Fibroblast of mammary gland (primary cell): ENCODE results near the gene PPARA.
"Not testable (repeated sequence)": the region's sequence is repeated elsewhere in the genome, so short reads cannot be mapped to it uniquely, and the experiment has no call there.

Source experiments
- DNase-seq: peaks from one replicate; pipeline ENCODE4 v3.0.0-alpha.2; 2010; ENCODE audit warnings: low read depth
- H3K4me3 ChIP-seq: 2 replicates; pipeline ENCODE4 v1.5.1; 2011; ENCODE audit warnings: low read depth, mild to moderate bottlenecking, low read length, moderate library complexity; ENCODE audit not compliant: control insufficient read depth
- TF ChIP-seq, protein P1 (sequence below): conservative IDR thresholded peaks from 2 replicates; pipeline ENCODE4 v1.5.1; 2011; ENCODE audit warnings: low read depth, low read length, inconsistent platforms; ENCODE audit not compliant: control insufficient read depth, insufficient read depth

PPARA gene

DNA sequence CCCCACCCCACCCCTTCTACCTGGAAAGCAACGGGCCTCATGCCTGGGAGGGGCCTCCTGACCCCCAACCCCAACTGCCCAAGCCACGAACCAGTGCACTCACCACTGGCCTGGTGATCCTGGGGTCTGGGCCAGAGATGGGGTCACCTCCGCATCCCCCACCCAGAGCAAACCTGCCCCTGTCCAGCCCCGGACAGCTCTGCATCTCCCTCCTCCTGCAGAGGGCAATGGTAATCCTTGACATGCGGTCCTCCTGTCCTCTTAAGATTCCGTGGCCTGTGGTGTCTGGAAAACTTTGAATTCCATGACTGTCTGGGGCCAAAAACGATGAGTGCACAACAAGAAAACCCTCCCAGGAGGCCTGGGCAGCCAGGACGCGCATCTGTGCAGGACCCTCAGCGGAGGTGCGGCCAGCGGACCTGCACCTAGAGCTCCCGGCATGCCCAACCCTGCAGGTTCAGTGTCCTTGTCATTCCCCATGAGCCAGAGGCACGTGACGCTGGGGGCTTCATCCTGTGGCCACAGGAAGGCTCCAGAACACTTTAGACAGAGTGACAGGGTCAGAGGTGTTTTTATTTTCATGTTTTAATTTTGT lies 16.1 kb upstream of the PPARA start:
- TF ChIP-seq, protein P1, sequence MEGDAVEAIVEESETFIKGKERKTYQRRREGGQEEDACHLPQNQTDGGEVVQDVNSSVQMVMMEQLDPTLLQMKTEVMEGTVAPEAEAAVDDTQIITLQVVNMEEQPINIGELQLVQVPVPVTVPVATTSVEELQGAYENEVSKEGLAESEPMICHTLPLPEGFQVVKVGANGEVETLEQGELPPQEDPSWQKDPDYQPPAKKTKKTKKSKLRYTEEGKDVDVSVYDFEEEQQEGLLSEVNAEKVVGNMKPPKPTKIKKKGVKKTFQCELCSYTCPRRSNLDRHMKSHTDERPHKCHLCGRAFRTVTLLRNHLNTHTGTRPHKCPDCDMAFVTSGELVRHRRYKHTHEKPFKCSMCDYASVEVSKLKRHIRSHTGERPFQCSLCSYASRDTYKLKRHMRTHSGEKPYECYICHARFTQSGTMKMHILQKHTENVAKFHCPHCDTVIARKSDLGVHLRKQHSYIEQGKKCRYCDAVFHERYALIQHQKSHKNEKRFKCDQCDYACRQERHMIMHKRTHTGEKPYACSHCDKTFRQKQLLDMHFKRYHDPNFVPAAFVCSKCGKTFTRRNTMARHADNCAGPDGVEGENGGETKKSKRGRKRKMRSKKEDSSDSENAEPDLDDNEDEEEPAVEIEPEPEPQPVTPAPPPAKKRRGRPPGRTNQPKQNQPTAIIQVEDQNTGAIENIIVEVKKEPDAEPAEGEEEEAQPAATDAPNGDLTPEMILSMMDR, result no peak
- DNase-seq, result no peak
- no peak overlapping the region for H3K4me3 ChIP-seq

DNA sequence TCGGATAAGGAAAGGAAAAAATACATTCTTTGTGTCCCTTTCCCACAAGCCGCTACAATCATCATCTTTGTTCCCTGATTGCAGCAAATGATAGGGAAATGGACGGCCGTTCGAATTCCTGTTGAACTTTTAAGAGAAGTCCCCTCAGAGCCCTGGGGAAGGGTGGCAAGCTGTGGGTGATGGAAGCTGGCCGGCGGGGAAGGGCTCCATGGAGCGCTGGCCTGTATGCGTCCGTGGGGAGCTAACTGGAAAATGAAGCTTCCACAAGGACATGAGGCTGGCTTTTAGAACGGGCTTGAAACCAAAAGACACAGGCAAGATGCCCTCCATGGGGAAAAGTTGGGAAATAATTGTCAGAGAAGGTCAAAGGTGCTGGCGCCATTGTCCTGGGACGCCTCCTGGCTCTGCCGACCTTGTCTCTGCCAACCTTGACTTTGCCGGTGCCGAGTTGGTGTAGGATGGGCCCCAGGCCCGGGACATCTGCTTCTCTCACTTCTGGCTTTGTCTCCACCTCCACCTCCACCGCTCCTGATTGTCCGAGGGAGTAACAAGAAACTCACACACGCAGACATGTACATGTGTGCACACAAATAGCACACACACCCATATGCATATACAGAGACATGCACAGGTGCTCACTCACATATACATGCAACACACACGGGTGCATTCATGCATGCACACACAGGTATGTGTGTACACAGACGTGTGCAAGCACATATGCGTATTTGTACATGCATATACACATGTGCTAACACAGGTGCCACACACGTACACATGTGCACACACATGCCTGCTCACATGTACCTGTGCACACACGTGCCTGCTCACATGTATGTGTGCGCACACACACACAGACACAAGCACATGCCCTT lies 14.5 kb upstream of the PPARA start:
- no peak for DNase-seq
- TF ChIP-seq, protein P1, result no peak
- H3K4me3 ChIP-seq, result no peak overlapping the region

- no peak overlapping the region for H3K4me3 ChIP-seq
- TF ChIP-seq, protein P1, result no peak
- no peak for DNase-seq
These were observed 13.7 kb upstream of the PPARA start for GRCh38 chr22:46136486-46137217.

GRCh38 chr22:46137218-46137766 lies 13.0 kb upstream of the PPARA start:
- TF ChIP-seq, protein P1, result no peak

GRCh38 chr22:46138058-46138797 lies 12.1 kb upstream of the PPARA start:
- no peak for DNase-seq
- TF ChIP-seq, protein P1, result no peak

More at GRCh38 chr22:46137218-46137766, 13.0 kb upstream of the PPARA start:
- no peak for DNase-seq
- no peak overlapping the region for H3K4me3 ChIP-seq

DNA sequence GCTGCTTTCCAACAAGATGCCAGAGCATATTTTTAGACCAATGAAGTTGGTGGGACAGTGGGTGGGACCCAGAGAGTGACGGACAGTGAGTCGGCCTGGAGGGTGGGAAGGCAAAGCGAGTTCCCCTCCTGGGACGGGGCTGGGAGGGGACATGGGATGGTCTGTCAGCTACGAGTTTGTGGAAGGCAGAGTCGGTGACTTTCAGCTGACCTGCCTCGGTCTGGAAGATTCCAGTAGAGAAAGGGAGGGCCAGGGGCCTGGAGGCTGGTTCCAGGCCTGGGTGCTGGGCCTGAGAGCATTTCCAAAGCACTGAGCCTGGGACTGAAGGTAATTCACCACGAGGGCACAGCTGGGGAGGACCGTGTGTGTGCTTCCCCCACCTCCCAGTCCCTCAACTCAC lies 10.9 kb upstream of the PPARA start:
- not testable (repeated sequence) for H3K4me3 ChIP-seq, DNase-seq

More at GRCh38 chr22:46138058-46138797, 12.1 kb upstream of the PPARA start:
- no peak overlapping the region for H3K4me3 ChIP-seq
